ENCODE measurements around the gene CD164L2. TPM values are rescaled to one million over a fixed set of nuclear protein-coding genes. Genes with fewer than 3 reads are reported as not detected.
"Not testable (repeated sequence)": the region's sequence is repeated elsewhere in the genome, so short reads cannot be mapped to it uniquely, and the experiment has no call there.

The CD164L2 gene
- total RNA-seq, 4 donors from 2014 or later, result not detected

- Histone ChIP-seq H3K27ac (peak overlapping the region in 1 of 4 donors; percentile 13), H3K36me3 (no peaks in the 10 kb centered on the region), H3K4me1 (peaks cover 0 to 29% (median 15%) of the 10 kb centered on the region in 3 donors), H3K27me3 (peaks cover 6% of the 10 kb centered on the region), H3K4me3 (no peak overlapping the region), H3K9me3 (no peaks in the 10 kb centered on the region)
- WGBS, 2 donors (ENCODE audit: low coverage in 1 of 2), result 58 to 76% methylated on average over 2 to 5 of the region's 5 CpGs
- no peak for TF ChIP-seq POLR2A (IDR thresholded peaks at IDR 0.05)
- no peak for TF ChIP-seq EP300 (IDR thresholded peaks at IDR 0.05)
- peak in 3 of 4 experiments; percentile 91 to 92 (median 92) for TF ChIP-seq CTCF (IDR thresholded peaks at IDR 0.05)
- TF ChIP-seq POLR2AphosphoS5 (IDR thresholded peaks at IDR 0.05), result no peak
- ATAC-seq, result no peak
These were observed 5.3 kb upstream of the CD164L2 start for GRCh38 chr1:27388337-27389005.

- ATAC-seq, H3K9me3 ChIP-seq, H3K4me3 ChIP-seq, H3K27ac ChIP-seq, H3K36me3 ChIP-seq: not testable (repeated sequence)
- Histone ChIP-seq H3K27me3 (peaks cover 22% of the 10 kb centered on the region), H3K4me1 (peaks cover 0 to 12% (median 0%) of the 10 kb centered on the region in 3 donors)
- WGBS, 2 donors (ENCODE audit: low coverage in 1 of 2), result 88 to 96% methylated on average over 2 to 3 of the region's 3 CpGs
These were observed 1.7 kb upstream of the CD164L2 start for GRCh38 chr1:27384797-27385196.

GRCh38 chr1:27383661-27384060 is 528 bp upstream of the CD164L2 start:
- H3K4me3 ChIP-seq, result no peak overlapping the region
- ATAC-seq, result no peak

GRCh38 chr1:27381969-27382762 is 967 bp downstream of the CD164L2 start:
- Histone ChIP-seq H3K4me1 (peaks cover 0 to 7% (median 0%) of the 10 kb centered on the region in 3 donors), H3K27me3 (peaks cover 22% of the 10 kb centered on the region), H3K4me3 (no peak overlapping the region), H3K27ac (no peak overlapping the region), H3K36me3 (no peaks in the 10 kb centered on the region), H3K9me3 (no peaks in the 10 kb centered on the region)
- TF ChIP-seq POLR2AphosphoS5 (IDR thresholded peaks at IDR 0.05), result no peak
- no peak for TF ChIP-seq EP300 (IDR thresholded peaks at IDR 0.05)
- no peak for TF ChIP-seq POLR2A (IDR thresholded peaks at IDR 0.05)
- no peak for TF ChIP-seq CTCF (IDR thresholded peaks at IDR 0.05)
- 0 to 96% methylated on average over 1 to 4 of the region's 18 CpGs for WGBS, 2 donors (ENCODE audit: low coverage in 1 of 2)
- ATAC-seq, result no peak

More at GRCh38 chr1:27383661-27384060, 528 bp upstream of the CD164L2 start:
- no peaks in the 10 kb centered on the region for H3K36me3 ChIP-seq
- TF ChIP-seq POLR2A (IDR thresholded peaks at IDR 0.05) (no peak), EP300 (IDR thresholded peaks at IDR 0.05) (no peak), POLR2AphosphoS5 (IDR thresholded peaks at IDR 0.05) (no peak), CTCF (IDR thresholded peaks at IDR 0.05) (no peak)
- peaks cover 0 to 11% (median 0%) of the 10 kb centered on the region in 3 donors for H3K4me1 ChIP-seq
- 80 to 92% methylated on average over 2 to 9 of the region's 13 CpGs for WGBS, 2 donors (ENCODE audit: low coverage in 1 of 2)
- peaks cover 22% of the 10 kb centered on the region for H3K27me3 ChIP-seq
- H3K9me3 ChIP-seq, result no peaks in the 10 kb centered on the region
- H3K27ac ChIP-seq, result no peak overlapping the region

GRCh38 chr1:27380766-27381733 is 2.1 kb downstream of the CD164L2 start:
- Histone ChIP-seq H3K9me3 (no peaks in the 10 kb centered on the region), H3K36me3 (no peaks in the 10 kb centered on the region), H3K4me3 (no peak overlapping the region), H3K27me3 (peaks cover 22% of the 10 kb centered on the region), H3K4me1 (peaks cover 0 to 7% (median 0%) of the 10 kb centered on the region in 3 donors), H3K27ac (no peak overlapping the region)
- no peak for ATAC-seq
- no peak for TF ChIP-seq EP300 (IDR thresholded peaks at IDR 0.05)
- no peak for TF ChIP-seq CTCF (IDR thresholded peaks at IDR 0.05)
- 70 to 90% methylated on average over 2 to 7 of the region's 12 CpGs for WGBS, 2 donors (ENCODE audit: low coverage in 1 of 2)

Data from gastroesophageal sphincter (tissue), 4 donors.